COR-L47 (cell line): ENCODE data around the gene EDC4.
"Not testable (repeated sequence)": the region's sequence is repeated elsewhere in the genome, so short reads cannot be mapped to it uniquely, and the experiment has no call there.

Source experiments
- DNase-seq: peaks from one replicate; lab custom pipeline; 2025; lab: John Stamatoyannopoulos, UW

EDC4 gene

DNA sequence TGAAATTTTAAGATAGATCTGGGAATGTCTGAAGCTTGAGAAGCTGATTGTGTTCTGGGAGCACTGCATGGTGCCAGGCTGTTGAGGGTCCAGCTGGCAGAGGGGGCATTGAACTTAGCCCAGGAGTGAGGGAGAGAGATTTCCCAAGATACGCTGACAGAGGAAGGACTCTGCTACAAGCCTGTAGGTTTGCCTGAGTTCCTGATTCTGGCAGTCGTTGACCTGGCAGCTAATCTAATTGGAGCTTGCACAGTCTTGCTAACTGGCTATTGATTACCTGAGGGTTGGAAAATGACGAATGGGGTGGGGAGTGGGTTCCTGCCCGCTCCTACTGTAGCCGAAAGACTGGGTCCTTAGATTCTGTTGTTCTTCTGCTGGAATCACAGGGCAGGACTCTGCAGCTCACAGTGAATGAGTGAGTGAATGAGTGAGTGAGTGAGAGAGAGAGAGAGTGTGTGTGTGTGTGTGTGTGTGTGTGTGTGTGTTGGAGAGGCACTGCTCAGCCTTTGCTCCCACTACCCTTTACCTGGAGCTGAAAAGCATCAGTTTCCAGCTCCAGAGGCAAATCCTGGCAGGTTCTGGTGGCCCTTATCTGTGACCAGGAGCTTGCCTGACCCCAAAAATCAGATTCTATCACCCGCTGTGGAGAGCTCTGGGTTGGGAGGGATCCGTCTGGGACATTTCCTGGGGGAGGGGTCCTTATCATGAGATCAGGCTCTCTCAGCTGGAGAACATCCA lies 42.1 kb downstream of the EDC4 start:
- DNase-seq = no peak

DNA sequence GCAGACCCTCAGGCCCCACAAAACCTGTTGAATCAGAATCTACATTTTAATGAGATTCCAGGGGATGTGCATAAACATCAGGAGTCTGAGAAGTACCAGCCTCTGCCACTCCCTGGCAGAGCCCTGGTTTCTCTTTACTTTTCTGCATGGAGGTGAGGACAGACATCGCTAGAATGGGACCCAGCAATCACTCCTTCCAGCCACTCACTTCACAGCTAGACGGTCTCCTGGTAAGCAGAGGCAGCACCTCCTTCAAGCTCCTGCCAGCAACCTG lies 42.6 kb downstream of the EDC4 start:
- DNase-seq = not testable (repeated sequence)

DNA sequence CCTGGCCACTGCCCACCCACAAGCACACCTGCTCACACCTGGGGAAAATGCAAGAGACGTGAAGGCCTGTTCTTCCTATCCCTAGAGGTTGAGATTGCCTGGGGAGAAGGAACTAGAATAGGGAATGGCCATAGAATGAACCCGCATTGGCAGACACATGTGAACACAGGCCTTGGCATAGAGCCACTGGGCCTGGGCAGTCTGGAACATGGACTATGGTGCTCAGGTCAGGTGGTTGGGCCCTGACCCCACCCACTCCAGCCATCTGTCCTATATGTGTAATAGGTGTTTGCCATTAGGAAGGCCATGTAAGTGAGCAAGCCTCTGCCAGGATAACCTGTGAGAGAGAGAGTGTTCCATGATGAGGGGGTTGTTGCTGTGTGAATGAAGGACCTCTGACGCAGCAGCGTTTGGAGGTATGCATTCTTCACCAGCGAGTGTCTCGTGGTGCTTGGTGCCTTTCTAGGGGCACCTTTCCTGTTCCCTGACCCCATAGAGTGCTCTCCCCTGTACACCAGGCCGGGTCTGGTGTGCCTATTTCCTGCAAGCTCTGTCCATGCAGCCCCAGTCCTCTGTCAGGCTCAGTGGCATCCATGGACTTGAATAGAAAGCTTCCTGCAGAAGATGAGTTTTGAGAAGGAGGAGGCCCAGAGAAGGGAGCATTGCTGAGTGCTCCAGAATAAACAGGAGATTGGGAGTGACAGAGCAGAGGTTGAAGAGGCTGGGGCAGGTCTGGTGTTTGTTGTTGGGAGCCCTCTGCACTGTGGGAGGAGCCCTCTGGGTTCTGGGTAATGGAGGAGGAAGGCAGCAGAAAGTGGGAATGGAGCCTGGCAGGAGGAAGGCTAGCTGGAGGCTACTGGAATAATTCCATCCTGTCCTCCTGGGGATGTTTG lies 43.2 kb downstream of the EDC4 start:
- no peak for DNase-seq

DNA sequence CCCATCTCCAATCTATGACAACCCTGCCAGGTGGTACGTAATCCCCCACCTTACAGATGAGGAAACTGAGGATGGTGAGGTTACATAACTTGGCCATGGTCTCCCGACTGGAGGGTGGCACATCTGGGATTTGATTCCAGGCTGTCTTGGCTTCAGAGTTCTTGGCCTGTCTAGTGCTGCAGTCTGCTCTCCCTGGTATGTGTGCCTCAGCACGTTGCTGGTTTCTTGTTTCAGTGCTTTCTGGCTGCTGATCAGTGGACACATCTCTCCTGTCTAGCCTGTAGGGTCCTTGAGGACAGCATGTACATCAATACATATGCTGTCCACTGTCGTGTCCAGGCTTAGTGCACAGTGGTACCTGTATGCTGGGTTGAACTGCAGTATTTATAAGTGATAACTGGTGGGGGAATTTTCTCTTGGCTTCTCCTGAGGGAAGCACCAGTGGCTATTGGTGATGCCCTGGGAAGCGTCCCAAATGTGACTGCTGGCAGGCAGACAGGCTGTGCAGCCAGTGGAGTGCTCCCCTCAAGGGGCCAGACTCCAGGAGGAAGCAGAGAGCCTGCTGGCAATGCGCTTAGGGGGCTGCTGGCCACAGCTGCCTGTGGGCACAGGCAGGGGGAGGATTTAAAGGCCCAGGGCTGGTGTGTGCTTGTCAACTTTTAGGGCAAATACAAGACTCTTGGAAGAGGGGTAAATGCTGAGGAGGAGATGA lies 44.4 kb downstream of the EDC4 start:
- DNase-seq = no peak

DNA sequence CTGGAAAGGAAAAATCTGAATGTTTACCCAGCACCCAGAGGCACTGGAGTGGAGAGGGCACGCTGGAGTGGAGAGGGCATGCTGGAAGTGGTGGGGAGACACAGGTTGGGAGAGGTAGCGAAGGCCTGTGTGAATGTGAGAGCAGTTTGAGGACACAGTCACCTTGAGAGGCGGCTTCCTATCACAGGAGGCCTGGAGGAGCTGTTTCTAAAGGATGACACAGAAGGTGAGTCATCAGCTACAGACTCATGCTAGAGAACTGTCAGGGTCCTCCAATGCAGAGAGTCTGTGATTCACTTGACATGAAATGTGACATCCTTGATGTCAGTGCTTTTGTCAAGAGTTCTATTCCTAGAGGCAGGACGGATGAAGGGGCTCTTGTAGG lies 45.0 kb downstream of the EDC4 start:
- no peak for DNase-seq

DNA sequence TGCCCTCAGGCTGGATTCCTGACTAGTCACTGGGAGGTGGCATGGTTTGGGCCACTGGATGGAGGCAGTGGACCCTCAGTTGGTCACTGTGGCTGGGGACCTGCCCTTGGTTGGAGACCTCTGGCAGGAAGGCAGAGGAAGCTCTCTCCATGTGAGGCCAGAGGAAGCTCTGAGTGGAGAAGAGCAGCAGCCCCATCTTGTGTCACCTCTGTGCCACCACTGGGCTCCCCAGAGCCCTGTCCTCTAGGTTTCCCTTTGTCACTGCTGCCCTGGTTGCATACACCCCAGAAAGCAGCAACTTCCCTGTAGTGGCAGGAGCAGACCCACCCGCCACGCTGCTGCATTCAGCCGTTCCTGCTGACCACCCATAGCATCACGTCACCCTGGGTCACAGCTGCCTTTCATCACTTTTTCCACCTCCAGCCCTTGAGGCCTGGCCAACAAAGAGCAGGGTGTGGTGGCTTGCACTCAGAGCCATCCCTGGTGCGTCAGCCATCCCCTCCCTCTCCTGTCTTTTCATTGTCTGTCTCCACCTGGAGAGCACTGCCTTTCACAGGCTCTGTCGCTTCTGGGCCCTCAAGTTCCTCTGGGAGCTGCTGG lies 46.9 kb downstream of the EDC4 start:
- no peak for DNase-seq

DNA sequence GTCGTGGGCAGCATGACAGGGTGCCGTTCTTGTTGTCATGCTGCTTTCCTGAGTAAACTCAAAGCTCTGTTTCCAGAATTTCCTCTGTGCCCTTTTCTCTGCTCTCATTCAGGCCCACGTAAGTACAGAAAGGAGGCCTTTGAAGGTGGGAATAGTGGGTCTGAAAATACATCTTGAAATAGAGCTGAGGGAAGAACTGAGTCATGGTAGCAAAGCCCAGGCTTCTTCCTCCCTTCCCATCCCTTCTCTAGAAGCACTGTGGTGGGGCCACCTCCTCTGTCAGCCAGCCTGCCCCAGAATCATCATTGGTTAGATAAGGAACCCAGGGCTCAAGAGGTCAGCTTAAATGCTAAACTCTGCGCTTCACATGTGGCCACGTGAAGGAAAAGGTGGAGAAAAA lies 49.4 kb downstream of the EDC4 start:
- DNase-seq = no peak

DNA sequence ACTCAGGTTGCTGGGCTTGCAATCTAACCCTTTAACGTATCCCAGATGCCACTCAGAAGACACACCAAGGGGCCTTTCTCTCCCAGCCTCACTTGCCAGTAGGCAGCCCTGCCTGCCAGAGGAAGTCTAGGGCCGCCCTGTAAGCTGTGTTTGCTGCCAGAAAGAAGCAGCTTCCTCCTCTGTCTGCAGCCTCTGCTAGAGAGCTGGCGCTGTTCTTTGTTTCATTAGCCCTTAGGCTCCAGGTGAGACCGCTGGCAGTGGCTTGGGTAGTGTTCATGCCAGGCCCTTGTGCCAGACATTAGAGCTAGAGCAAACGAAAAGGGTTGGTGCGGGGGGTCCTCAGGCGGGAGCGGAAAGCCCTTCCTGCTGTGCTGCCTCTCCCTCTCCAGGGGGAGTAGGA lies 49.9 kb downstream of the EDC4 start:
- DNase-seq = peak; percentile 90

DNA sequence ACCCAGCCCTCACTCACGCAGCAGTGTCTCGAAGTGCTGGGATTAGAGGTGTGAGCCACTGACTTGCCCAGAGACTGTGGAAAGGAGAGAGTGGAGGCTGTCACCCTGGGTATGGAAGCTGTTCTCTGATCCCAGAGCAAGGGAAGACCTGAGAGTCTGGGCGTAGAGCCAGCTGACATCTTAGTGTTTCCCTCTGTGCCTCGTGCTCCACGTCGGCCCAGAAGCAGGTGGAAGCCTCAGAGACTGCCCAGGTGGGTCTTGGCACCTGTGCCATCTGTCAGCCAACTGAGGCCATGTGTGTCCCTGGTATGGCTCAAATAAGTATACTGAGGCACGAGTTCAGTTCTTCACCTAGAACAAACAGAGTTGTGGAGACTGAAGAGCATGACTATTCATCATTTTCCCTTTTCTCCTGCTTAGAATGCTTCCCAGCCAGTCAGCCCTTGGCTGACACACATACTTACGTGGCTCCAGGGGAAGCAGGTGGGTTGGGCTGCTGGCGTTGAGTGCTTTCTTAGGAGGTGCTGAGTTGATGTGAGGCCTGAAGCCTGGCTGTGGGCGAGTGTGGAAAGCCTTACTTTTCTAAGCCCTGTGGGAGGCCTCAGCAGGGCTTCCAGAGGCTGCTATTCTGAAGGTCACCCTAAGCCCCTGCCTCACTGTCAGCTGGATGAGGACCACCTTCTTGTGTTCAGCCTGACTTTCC lies 50.7 kb downstream of the EDC4 start:
- peak; percentile 80 for DNase-seq

DNA sequence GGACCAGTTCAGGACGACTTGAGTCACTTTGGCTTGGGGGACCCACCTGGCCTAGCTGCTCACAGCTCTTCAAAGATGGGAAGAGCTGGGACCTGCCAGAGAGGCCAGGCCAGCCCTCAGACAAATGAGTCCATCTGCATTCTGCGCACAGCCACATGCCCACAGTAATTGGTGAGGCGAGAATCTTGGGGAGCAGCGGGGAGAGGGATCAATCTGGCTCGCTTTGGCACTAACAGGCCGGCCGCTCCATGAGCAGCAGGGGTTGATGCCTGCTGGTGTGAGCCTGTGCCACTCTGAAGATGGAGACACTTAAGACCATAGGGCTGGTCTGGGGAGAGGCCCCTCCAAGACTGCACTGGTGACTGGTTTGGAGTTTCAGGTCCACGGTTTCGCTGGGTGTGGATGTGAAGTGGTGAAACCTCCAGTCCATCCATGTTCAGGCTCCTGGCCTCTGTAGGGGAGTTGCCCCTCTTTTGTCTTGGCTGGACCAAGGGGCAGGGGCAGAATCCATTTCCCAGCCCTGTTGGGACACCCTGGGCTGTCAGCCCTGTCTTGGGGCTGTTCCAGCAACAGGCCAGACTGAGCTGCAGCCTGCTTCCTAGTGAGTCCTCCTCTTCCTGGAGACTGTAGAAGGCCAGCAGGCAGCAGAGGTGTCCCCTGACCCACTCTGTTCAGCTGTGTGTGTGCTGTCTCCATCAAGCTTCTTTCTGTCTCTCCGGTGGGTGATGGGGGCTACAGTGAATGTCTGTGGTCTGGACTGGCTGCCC lies 51.5 kb downstream of the EDC4 start:
- DNase-seq = no peak

DNA sequence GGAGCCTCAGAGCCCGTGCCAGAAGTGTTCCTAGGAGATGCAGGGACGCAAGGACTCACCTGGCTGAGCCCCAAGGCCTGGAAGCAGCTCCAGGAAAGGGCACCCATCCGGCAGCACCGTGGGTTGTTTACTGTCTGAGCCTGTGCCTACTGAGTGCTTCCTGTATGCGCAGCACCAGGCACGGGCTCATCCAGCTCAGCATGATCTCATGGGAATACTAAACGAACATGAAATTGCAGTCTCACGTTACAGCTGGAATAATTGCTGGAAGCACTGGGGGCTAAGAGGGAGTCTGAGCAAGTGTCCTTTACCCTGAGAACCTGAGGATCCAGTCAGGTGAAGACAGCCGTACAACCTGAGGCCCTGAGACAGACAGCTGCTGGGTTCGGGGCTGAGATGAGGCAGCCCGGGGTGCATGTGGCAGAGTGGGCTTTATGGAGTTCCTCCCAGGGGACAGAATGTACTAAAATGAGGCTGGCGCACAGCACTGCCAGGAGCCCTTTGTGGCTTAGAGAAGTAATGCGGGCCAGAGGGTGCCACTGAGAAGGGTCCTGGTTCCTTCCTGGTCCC lies 53.4 kb downstream of the EDC4 start:
- peak; percentile 95 for DNase-seq

DNA sequence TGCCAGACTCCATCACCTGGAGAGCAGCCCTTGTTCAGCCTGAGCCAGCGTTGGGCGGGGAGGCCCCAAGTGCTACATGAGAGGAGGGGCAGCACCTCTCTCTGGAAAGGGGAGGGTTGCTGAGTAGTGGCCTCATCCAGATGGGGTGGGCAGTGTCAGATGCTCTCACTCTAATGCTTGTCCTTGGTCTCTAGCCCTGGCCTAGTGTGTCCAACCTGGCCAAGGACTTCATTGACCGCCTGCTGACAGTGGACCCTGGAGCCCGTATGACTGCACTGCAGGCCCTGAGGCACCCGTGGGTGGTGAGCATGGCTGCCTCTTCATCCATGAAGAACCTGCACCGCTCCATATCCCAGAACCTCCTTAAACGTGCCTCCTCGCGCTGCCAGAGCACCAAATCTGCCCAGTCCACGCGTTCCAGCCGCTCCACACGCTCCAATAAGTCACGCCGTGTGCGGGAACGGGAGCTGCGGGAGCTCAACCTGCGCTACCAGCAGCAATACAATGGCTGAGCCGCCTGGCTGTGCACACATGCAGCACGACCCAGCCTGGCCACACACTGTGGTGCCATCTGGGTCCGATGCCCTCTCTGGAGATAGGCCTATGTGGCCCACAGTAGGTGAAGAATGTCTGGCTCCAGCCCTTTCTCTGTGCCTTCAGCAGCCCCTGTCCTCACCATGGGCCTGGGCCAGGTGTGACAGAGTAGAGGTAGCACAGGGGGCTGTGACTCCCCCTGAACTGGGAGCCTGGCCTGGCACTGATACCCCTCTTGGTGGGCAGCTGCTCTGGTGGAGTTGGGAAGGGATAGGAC lies 54.5 kb downstream of the EDC4 start:
- DNase-seq = no peak

DNA sequence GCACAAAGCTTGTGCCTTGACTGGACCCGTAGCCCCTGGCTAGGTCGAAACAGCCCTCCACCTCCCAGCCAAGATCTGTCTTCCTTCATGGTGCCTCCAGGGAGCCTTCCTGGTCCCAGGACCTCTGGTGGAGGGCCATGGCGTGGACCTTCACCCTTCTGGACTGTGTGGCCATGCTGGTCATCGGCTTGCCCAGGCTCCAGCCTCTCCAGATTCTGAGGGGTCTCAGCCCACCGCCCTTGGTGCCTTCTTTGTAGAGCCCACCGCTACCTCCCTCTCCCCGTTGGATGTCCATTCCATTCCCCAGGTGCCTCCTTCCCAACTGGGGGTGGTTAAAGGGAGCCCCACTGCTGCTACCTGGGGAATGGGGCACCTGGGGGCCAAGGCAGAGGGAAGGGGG lies 55.3 kb downstream of the EDC4 start:
- no peak for DNase-seq

DNA sequence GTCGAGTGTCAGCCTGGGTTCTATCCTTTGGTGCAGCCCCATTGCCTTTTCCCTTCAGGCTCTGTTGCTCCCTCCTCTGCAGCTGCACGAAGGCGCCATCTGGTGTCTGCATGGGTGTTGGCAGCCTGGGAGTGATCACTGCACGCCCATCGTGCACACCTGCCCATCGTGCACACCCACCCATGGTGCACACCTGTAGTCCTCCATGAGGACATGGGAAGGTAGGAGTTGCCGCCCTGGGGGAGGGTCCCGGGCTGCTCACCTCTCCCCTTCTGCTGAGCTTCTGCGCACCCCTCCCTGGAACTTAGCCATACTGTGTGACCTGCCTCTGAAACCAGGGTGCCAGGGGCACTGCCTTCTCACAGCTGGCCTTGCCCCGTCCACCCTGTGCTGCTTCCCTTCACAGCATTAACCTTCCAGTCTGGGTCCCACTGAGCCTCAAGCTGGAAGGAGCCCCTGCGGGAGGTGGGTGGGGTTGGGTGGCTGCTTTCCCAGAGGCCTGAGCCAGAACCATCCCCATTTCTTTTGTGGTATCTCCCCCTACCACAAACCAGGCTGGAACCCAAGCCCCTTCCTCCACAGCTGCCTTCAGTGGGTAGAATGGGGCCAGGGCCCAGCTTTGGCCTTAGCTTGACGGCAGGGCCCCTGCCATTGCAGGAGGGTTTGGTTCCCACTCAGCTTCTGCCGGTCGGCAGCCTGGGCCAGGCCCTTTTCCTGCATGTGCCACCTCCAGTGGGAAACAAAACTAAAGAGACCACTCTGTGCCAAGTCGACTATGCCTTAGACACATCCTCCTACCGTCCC lies 55.9 kb downstream of the EDC4 start:
- peak; percentile 85 for DNase-seq

DNA sequence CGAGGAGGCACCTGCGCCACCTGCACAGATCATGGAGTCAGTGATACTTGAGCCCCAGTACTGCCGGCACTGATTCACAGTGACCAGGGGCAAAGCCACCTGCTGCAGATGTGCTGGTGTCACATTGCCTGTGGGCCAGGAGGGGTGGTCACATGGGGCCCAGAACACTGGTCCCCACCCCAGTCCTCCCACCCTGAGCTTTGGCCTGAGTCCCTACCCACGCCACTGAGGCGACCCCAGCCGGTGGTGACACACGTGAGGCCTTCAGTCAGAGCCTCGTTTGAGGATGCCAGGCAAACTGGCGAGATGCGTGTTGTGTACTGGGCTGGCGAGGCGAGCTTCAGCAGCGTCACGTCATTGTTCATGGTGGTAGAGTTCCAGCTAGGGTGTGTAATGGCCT lies 57.3 kb downstream of the EDC4 start:
- DNase-seq = no peak

DNA sequence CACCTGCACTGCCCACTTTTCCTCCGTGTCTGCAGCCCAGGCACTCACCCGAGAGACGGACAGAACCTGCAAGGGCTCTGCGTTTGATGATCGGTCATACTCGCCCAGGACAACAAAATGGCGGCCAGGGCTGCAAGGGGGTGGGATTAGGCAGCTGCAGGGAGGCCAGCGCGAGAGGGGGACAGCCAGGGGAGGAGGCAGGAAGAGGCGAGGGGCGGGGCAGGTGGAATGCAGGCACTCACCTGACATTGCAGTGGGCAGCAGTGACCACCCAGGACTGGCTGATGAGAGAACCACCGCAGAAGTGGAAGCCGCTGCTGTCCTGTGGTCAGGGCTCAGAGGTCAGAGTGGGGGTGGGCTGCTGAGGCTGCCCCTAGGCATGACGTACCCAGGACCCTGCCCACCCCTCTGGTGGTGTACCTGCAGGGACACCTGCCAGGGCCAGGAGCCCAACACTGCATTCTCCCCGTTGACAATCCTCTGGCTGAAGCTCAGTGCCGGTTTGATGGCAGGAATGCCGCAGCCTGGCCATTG lies 57.9 kb downstream of the EDC4 start:
- DNase-seq = no peak
